SU-DHL-6 (cell line): Measurements from ENCODE around the gene PCDHGC5.

ENCODE experiments used
- EZH2phosphoT487 ChIP-seq: fragments of 200-600 bp; sonication (generic), shearing (Covaris generic); conservative IDR thresholded peaks from 2 replicates; pipeline ENCODE4 v1.6.1; 2018; ENCODE audit warnings: mild to moderate bottlenecking, antibody characterized with exemption, low read length, moderate library complexity, mixed read lengths
- TF ChIP-seq, protein P1 (sequence below): fragments of 200-600 bp; sonication (generic); IDR thresholded peaks from one replicate; pipeline ENCODE4 v1.5.1; 2017; ENCODE audit warnings: antibody characterized with exemption, mild to moderate bottlenecking, low read length, moderate library complexity; ENCODE audit not compliant: insufficient read depth, poor library complexity, severe bottlenecking

DNA sequence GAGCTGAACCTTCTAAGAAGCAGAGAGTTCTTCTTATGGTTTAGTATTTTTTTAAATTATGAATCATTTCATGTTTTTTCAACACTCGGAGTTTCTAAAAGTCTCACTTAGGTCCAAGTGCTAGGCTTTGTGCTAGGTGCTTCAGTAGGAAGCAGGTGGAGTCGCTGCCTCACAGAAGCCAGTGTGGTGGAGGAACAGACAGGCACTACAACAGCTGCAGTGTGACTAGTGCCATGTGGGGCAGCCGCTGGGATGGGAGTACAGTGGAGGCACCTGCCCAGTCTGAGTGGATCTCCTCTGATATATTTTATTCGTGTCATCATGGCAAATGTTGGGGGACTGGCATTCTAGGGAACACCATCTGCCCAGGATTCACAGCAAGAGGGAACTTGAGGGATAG, 15.3 kb downstream of the PCDHGC5 start:
- TF ChIP-seq, protein P1, sequence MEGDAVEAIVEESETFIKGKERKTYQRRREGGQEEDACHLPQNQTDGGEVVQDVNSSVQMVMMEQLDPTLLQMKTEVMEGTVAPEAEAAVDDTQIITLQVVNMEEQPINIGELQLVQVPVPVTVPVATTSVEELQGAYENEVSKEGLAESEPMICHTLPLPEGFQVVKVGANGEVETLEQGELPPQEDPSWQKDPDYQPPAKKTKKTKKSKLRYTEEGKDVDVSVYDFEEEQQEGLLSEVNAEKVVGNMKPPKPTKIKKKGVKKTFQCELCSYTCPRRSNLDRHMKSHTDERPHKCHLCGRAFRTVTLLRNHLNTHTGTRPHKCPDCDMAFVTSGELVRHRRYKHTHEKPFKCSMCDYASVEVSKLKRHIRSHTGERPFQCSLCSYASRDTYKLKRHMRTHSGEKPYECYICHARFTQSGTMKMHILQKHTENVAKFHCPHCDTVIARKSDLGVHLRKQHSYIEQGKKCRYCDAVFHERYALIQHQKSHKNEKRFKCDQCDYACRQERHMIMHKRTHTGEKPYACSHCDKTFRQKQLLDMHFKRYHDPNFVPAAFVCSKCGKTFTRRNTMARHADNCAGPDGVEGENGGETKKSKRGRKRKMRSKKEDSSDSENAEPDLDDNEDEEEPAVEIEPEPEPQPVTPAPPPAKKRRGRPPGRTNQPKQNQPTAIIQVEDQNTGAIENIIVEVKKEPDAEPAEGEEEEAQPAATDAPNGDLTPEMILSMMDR: no peak
- no peak for TF ChIP-seq EZH2phosphoT487
